Measurements from ENCODE around the gene IL17REL.
A peak's percentile ranks its signal among the peaks of the same experiment; 100 is the strongest.

The IL17REL gene

GRCh38 chr22:50012211-50013181 is at the start of gene IL17REL:
IL17REL (minus strand) TSS chr22:50012765; CDS start chr22:50012646, 119 bp downstream.
- DNase-seq (ENCODE audit: low spot score), result peak; percentile 80

GRCh38 chr22:50061824-50062355 is 49.3 kb upstream of the IL17REL start:
- DNase-seq (ENCODE audit: low spot score), result no peak

- no peak for DNase-seq (ENCODE audit: low spot score)
These were observed 48.7 kb upstream of the IL17REL start for GRCh38 chr22:50061141-50061823.

GRCh38 chr22:50060441-50061140 is 48.0 kb upstream of the IL17REL start:
- no peak for DNase-seq (ENCODE audit: low spot score)

- no peak for DNase-seq (ENCODE audit: low spot score)
These were observed 47.3 kb upstream of the IL17REL start for GRCh38 chr22:50059881-50060262.

- peak; percentile 62 for DNase-seq (ENCODE audit: low spot score)
These were observed 46.6 kb upstream of the IL17REL start for GRCh38 chr22:50058906-50059880.

- no peak for DNase-seq (ENCODE audit: low spot score)
These were observed 45.7 kb upstream of the IL17REL start, which contains the start of gene TTLL8 for GRCh38 chr22:50058061-50058905. TTLL8 (minus strand) TSS chr22:50058298.

- no peak for DNase-seq (ENCODE audit: low spot score)
These were observed 44.9 kb upstream of the IL17REL start for GRCh38 chr22:50057278-50058060.

GRCh38 chr22:50056214-50056972 is 43.8 kb upstream of the IL17REL start:
- DNase-seq (ENCODE audit: low spot score), result no peak

GRCh38 chr22:50053861-50054260 is 41.3 kb upstream of the IL17REL start:
- DNase-seq (ENCODE audit: low spot score), result no peak

- no peak for DNase-seq (ENCODE audit: low spot score)
These were observed 39.4 kb upstream of the IL17REL start for GRCh38 chr22:50051930-50052329.

GRCh38 chr22:50049299-50050195 is 37.0 kb upstream of the IL17REL start:
- DNase-seq (ENCODE audit: low spot score), result no peak

GRCh38 chr22:50048836-50049235 is 36.3 kb upstream of the IL17REL start:
- no peak for DNase-seq (ENCODE audit: low spot score)

GRCh38 chr22:50048061-50048765 is 35.6 kb upstream of the IL17REL start:
- DNase-seq (ENCODE audit: low spot score), result no peak

GRCh38 chr22:50047346-50047745 is 34.8 kb upstream of the IL17REL start:
- no peak for DNase-seq (ENCODE audit: low spot score)

- DNase-seq (ENCODE audit: low spot score), result no peak
These were observed 34.1 kb upstream of the IL17REL start for GRCh38 chr22:50046481-50047245.

Data from AG20443 (cell line).